Tibial nerve (tissue), 3 donors: ENCODE data around the gene PLA2R1.

Source experiments
- CTCF ChIP-seq, 5 experiments: fragments of 200-600 bp in 3 of 5; fragments of 450-650 bp in 2 of 5; sonication (generic) in 3 of 5; IDR thresholded peaks; one replicate each; pipeline ENCODE4 v1.5.1; 2016 to 2019; ENCODE audit warnings: antibody characterized with exemption in 5 of 5, mild to moderate bottlenecking in 3 of 5, moderate library complexity in 2 of 5
- POLR2A ChIP-seq, 2 donors: fragments of 450-650 bp; IDR thresholded peaks; one replicate each; pipeline ENCODE4 v1.6.1; 2017; ENCODE audit warnings: antibody characterized with exemption in 2 of 2, mild to moderate bottlenecking in 2 of 2, moderate library complexity in 2 of 2

DNA sequence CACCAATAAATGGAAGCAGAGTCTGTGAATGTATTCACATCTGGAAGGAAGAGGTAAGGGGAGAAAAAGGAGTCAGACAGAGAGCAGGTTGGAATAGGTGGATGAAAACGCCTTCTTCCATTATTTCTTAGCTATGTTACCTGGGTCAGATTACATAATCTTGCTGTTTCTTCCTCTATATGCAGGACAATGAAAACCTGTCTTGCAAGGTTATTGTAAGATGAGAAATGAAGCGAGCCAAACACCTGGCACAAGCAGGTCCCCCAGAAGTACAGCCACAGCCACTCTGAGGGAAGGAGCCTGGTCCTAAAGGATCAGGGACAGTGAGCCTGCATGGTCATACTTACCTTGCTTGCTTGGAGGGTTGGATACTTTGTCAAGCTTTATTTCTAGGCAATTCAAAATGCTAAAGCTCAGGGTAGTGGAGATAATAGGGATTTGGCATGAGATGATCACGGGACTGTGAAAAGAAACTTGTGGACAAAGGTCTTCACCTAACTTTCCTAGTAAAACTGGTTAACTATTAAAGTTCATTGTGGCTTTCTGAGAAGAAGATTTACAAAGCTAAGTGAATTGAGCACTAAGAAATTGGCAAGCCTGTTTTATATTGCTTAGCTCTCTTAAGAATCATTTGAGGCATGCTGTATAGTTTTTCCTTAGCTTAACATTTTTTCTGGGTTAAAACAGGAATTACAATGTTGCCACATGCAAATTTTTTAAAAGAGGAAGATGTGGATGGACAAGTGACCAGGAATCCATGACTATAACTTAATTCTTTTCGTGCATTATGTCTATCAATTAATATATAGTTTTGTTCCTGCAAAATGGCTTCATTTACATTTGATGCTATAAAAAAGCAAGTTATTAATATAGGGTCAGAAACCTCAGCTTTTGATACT is 15.7 kb upstream of the PLA2R1 start:
- TF ChIP-seq CTCF (IDR thresholded peaks at IDR 0.05) (no peak), POLR2A (IDR thresholded peaks at IDR 0.05) (no peak)
